HK-2 (cell line): ENCODE results near the gene VAMP3.

Experiments
- DNase-seq: peaks from one replicate; pipeline ENCODE4 v3.0.0-alpha.2; 2018; ENCODE audit not compliant: unreplicated experiment

VAMP3 gene

DNA sequence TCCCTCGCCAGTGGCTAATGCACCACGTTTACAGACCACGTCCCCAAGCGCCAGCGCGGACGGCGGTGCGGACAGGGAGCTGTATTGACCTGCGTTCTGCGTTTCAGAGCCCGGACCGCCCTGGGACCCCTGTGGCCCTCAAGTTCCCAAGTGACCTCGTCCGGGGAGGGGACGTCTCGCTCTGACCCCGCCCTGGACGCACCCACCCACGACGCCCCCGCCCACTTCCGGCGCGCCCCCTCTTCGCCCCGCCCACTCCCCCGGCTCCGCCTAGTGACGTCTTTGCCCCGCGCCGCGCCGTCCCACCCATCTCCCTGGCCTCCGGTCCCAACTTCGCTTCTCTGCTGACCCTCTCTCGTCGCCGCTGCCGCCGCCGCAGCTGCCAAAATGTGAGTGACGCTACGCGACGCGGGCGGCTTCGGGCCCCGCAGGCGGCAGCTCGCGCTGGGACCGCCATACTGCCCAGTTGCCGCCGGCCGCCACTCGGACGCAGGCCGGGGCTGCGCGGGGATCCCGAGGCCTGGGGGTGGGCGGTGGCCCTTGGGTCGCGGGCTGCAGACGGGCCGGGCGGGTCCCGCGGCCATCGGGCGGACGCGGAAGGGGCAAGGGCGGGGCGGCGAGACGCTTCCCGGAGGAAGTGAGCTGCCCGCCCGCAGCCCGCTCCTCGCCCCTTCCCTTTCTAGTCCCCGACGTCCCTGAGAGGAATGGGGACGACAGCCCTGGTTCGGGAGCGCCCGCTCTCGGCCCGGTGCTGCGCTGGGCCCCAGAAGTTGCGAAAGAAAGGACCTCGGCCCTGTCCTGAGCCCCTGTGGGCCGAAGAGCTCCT lies at the start of gene VAMP3:
VAMP3 (plus strand) TSS at position 300 of the 826 bp plus-strand sequence; CDS start at position 388, 88 bp downstream.
- peak; percentile 93 for DNase-seq

GRCh38 chr1:7721940-7722669 lies 49.0 kb upstream of the VAMP3 start:
- no peak for DNase-seq

DNA sequence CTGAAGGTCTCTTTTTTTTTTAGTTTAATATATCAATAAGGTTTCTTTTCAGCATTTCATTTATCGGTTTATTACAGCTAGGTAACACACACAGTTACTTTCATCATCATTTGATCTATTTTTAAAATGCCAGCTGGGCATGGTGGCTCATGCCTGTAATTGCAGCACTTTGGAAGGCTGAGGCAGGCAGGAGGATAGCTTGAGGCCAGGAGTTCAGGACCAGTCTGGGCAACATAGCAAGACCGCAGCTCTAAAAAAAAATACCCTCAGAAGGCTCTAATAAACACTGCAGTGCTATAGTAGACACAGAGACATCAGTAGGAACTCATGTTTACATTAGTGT lies 48.5 kb upstream of the VAMP3 start:
- DNase-seq, result no peak

DNA sequence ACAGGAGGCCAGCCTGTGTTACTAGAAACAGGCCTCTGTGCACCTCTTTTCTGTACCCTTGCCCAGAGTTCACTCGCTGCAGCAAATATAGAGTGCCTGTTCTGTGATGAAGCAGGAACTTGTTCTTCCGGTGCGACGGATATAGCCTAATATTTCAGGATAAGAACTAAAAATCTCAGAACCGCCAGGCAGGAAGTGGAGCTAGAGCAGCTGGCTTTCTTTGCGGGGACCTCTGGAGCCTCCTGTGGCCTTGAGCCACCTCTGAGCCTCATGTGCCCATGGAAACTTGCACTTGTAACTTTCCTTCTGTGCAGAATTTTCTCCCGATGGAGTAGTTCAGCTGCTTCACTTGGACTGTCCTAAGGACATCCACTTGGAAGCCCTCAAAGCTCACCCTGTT lies 44.5 kb upstream of the VAMP3 start:
- no peak for DNase-seq

DNA sequence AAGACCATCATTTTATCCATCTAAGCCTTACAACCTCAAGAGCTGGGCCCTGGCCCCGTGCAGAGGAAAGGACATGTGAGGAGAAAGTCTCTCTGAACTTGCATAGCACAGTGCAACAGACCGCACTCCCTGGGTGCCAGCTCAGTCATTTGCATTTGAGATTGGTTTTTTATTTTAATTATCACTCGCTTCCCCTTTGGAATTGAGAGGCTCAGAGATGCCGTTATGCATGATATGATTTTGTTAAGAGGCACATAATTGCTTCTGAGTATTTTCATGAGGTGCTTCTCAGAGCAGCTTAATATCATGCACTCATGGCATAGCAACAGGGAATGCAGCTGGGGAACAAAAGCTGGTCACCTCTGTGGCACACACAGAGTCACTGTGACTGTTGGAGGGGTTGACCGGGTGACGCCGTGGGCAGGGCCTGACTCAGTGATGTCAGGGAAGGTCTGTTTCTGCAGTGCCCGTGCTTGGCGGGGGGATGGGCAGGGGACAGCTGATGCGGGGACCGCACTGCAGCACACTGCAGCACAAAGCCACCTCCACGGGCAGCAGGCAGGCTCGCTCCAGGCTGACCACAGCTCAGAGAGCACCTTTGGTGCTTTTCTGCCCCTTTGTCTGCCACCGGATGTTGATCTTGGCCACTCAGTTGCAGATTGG lies 43.2 kb upstream of the VAMP3 start:
- no peak for DNase-seq

GRCh38 chr1:7729761-7730160 lies 41.3 kb upstream of the VAMP3 start:
- no peak for DNase-seq

- DNase-seq, result no peak
Observed at GRCh38 chr1:7732331-7732730, 38.8 kb upstream of the VAMP3 start.

DNA sequence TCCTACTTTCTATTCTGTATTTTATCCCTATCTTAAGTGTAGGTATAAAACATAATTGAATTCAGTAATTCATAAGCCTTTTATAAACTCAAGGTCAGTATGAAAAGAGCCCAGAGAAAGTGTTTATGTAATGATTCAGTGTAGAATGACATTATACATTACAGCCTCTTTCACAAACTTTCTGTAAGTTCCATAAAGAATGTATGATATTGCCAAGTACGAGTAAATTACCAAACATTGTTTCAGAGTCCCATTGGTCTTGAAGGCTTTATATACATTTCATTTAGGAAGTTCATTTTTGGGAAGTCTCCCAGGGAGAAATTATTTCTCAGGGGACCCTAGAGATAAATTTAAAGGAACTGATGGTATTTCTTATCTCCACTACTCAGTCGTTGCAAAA lies 37.8 kb upstream of the VAMP3 start:
- DNase-seq, result no peak

DNA sequence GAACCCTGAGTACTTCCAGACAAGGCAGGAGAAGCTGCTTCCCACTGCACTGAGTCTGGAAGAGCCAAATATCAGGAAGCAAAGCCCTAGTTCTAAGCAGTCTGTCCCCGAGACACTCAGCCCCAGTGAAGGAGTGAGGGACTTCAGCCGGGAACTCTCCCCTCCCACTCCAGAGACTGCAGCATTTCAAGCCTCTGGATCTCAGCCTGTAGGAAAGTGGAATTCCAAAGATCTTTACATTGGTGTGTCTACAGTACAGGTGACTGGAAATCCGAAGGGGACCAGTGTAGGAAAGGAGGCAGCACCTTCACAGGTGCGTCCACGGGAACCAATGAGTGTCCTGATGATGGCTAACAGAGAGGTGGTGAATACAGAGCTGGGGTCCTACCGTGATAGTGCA lies 33.1 kb upstream of the VAMP3 start:
- no peak for DNase-seq

- DNase-seq, result no peak
Observed at GRCh38 chr1:7743346-7743745, 27.8 kb upstream of the VAMP3 start.

DNA sequence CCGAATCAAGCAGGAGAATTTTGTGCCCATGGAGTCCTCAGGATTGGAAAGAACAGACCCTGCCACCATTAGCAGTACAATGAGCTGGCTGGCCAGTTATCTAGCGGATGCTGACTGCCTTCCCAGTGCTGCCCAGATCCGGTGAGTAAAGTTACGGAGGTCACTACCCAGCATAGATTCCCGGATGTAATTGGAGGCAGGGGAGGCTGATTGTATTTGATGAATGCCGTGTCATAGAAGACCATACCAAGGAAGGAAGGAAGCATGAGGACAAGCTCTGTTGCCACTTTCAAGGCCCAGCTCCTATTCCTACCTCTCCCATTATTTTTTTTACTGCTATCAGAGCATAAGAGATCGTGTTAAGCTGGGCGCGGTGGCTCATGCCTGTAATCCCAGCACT lies 26.2 kb upstream of the VAMP3 start:
- DNase-seq, result no peak

- no peak for DNase-seq
Observed at GRCh38 chr1:7745783-7746182, 25.3 kb upstream of the VAMP3 start.

- no peak for DNase-seq
Observed at GRCh38 chr1:7747605-7748004, 23.5 kb upstream of the VAMP3 start.

GRCh38 chr1:7749126-7749525 lies 22.0 kb upstream of the VAMP3 start:
- no peak for DNase-seq

- DNase-seq, result no peak
Observed at GRCh38 chr1:7751174-7751573, 19.9 kb upstream of the VAMP3 start.

DNA sequence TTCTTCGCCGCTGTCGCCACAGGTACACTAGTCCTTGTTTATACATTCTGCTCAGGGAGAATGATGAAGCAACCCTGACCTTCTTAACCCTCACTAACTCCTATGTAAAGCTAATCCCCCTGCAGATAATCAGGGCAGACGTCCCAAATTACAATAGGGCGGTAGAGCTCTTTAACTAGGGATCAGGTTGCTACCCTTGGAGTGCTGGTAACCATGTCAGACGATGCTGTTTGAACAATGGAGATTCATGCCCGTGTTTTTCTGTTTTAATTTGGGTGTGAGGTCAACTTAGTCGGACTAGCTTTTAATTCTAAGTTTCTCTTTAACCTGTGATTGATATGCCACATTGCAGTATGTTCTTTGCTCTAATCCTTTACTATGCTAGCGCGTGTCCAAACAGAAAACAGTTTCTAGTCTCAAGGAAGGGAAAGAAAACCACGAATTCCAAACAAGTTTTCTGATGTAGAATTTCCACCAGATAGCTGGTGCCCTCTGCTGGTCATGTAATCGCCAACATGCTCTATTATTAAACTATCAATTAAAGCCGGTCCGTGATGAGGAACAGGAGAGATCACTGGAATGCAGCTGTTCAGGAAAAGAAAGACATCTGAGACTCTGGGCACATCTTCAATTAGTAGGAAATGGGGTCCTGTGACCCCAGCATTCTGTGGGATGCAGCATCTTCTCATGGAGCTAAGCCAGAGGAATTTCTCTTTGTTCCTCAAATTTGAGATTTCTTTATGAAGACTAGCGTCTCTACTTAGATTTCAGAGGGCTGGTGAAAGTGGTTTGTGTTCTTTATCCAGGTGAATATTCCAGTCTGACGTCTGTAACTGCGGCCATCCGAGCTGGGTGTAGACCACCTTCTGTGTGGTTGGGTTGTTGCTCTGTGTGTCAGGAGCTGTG lies 18.3 kb upstream of the VAMP3 start:
- DNase-seq, result peak; percentile 18

DNA sequence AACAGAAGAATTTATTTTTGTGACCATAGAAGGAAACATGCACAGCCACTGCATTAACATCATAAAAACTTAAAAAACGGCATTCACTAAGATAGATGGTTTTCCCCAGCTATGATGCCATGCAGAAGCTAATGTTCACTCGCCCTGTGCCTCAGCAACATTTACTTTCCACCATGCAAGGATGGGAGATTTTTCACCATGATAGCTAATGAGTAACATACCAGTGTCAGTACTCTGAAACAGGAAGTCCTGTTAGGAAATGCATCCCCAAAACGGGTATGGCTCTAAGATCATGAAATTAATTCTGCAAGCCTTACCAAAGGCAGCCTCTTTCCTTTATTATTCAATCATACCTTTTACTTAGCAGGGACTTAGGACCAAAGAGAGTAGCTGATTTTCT lies 17.5 kb upstream of the VAMP3 start:
- DNase-seq, result no peak

DNA sequence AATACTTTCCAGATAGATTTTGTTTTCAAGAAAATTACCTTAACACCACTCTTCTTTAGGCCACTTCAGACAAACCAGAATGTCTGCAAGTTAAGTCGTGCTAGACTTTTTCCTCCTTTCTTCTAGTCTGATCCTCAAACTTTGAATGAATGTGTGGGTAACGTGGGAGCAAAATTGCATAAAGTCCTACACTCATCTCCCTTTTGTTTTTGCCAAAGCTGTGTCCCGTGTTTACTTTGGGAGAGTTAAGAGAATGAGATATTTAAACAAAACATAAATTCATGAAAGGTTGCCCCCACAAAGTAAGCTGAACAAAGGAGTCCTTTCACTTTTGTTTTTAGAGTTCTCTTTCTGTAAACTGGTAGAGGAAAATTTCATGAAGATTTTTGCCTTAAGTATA lies 16.9 kb upstream of the VAMP3 start:
- DNase-seq, result no peak

DNA sequence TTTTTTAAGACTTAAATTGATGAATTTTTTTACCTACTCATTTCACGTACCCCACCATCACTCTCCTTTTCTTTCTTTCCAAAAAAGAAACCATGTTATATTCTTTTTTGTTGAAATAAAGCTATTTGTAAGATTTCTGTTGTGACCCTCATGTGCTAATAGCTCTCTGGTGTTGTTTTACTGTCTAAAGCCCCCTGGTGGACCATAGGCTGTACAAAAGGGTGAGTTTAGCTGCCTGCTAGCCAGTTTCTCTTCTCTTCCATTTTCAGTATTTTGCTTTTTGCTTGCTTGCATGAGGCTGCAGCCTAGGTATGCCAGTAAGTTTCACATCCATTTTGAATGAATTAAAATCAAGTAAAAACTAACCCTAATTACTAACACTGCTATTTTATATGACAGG lies 15.6 kb upstream of the VAMP3 start:
- no peak for DNase-seq

DNA sequence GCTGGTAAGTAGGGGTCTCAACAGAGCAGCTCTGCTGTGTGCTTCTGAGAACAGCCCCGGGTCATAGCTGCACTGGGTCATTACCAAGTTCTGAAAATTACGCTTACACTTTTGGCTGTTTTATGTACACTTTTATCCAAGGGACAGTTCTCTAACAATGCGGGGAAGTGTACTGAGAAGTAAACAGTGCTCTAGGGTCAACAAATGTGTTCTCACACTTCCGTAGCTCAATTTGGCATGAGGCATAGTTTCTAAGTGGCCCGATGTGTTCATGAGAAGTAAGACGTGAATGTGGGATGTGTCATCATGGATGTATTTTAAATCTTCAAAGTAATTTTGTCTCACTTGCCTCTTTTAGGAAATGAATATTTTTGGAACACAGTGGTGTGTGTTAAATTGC lies 10.9 kb upstream of the VAMP3 start:
- DNase-seq, result no peak

- DNase-seq, result no peak
Observed at GRCh38 chr1:7761103-7761502, 10.0 kb upstream of the VAMP3 start.

DNA sequence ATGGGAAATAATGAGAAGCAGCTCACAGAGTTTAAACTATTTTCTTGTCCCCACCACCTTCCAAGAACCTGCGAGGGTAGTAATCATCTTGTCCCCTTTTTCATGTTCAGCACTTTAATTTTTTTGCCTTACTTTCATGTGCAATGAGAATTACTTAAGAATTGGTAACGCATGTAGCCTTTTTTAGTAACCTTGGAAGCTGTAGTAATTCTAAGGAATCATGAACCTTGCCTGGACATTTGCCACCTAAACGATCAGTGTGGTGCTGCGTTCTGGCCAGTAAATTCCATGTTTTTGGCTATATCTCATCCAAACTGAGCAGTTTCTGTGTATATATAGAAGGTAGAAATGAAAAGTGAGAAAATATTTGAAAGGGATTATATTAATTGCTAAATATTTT lies 3.9 kb upstream of the VAMP3 start:
- DNase-seq, result no peak
